ENCODE results near the gene BIRC3. TPM values are rescaled to one million over a fixed set of nuclear protein-coding genes. Genes with fewer than 3 reads are reported as not detected.
A peak's percentile ranks its signal among the peaks of the same experiment; 100 is the strongest.

Gene BIRC3
- total and polyA plus RNA-seq, 2 of the 8 experiments (the other 6 are each of a cell fraction or from before 2014, with no cell fraction given) = 0.08 to 0.20 TPM

- TF ChIP-seq JUN (IDR thresholded peaks at IDR 0.05; ENCODE audit: low read depth, low read length) (peak; percentile 62; the same call in 1 of the 2 replicates), SRF (IDR thresholded peaks at IDR 0.05; ENCODE audit: low read depth, low read length) (no peak), POLR2AphosphoS5 (IDR thresholded peaks at IDR 0.05; ENCODE audit: low read depth, low read length) (0 out of 2 replicates have a peak, but pooled peaks have one; percentile 62), SP1 (IDR thresholded peaks at IDR 0.05; ENCODE audit: low read depth, low read length) (no peak), MAFK (IDR thresholded peaks at IDR 0.05; ENCODE audit: low read depth, low read length) (no peak), POU5F1 (IDR thresholded peaks at IDR 0.05; ENCODE audit: low read depth, low read length) (no peak), SIN3A (conservative IDR thresholded peaks at IDR 0.05 in 1 of 2, IDR thresholded peaks at IDR 0.05 in 1 of 2; ENCODE audit: low read depth in 1 of 2, low read length in 2 of 2) (peak in 1 of 2 experiments; percentile 82; a peak in 1 of 4 replicates), YY1 (IDR thresholded peaks at IDR 0.05; ENCODE audit: low read depth, low read length) (peak; percentile 41; the same call in 1 of the 2 replicates), KDM1A (IDR thresholded peaks at IDR 0.05; ENCODE audit: borderline replicate concordance, low read length) (no peak), TEAD4 (IDR thresholded peaks at IDR 0.05; ENCODE audit: low read depth, low read length) (no peak), POLR2A (IDR thresholded peaks at IDR 0.05; ENCODE audit: control extremely low read depth in 1 of 2, low read depth in 2 of 2, low read length in 2 of 2) (peak; percentile 78 to 82), NANOG (IDR thresholded peaks at IDR 0.05; ENCODE audit: insufficient read depth, low read depth, low read length, poor library complexity, severe bottlenecking) (peak; percentile 29), KDM4A (IDR thresholded peaks at IDR 0.05; ENCODE audit: low read depth, low read length, severe bottlenecking) (peak; percentile 75), TCF12 (IDR thresholded peaks at IDR 0.05; ENCODE audit: low read depth, low read length) (no peak), NRF1 (IDR thresholded peaks at IDR 0.05; ENCODE audit: low read depth, low read length) (no peak), CHD2 (IDR thresholded peaks at IDR 0.05; ENCODE audit: low read length) (no peak; the same call in 1 of the 2 replicates), CTCF (IDR thresholded peaks at IDR 0.05; ENCODE audit: control extremely low read depth in 1 of 3, insufficient read depth in 1 of 3, low read depth in 1 of 3, low read length in 3 of 3) (peak; percentile 71 to 78 (median 75)), CEBPB (IDR thresholded peaks at IDR 0.05; ENCODE audit: low read depth, low read length) (no peak), RFX5 (IDR thresholded peaks at IDR 0.05; ENCODE audit: borderline replicate concordance, low read depth, low read length) (no peak), RAD21 (IDR thresholded peaks at IDR 0.05 in 1 of 2, conservative IDR thresholded peaks at IDR 0.05 in 1 of 2; ENCODE audit: low read depth in 2 of 2, low read length in 2 of 2) (peak; percentile 19 to 39; a peak in 3 of 4 replicates)
- TF ChIP-seq, protein P1, sequence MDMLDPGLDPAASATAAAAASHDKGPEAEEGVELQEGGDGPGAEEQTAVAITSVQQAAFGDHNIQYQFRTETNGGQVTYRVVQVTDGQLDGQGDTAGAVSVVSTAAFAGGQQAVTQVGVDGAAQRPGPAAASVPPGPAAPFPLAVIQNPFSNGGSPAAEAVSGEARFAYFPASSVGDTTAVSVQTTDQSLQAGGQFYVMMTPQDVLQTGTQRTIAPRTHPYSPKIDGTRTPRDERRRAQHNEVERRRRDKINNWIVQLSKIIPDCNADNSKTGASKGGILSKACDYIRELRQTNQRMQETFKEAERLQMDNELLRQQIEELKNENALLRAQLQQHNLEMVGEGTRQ (IDR thresholded peaks at IDR 0.05; ENCODE audit: low read length) = peak; percentile 42; the same call in 1 of the 2 replicates
Measured at GRCh38 chr11:102346748-102347461, 29.6 kb downstream of the BIRC3 start, which contains the start of gene BIRC2 (continued).
